H1 (cell line): ENCODE data around the gene DYSF. TPM values are rescaled to one million over a fixed set of nuclear protein-coding genes. Genes with fewer than 3 reads are reported as not detected.

ENCODE experiments used
- BCL11A ChIP-seq, 2 experiments: IDR thresholded peaks; one replicate each; pipeline ENCODE4 v1.6.1; 2011; ENCODE audit warnings: low read depth in 2 of 2, low read length in 2 of 2, mild to moderate bottlenecking in 2 of 2
- BRCA1 ChIP-seq: IDR thresholded peaks from 2 replicates; pipeline ENCODE4 v1.6.1; 2012; ENCODE audit warnings: low read depth, low read length, improper control_type of control experiment
- EZH2 ChIP-seq: fragments of 200-600 bp; sonication (generic); IDR thresholded peaks from 2 replicates; pipeline ENCODE4 v1.7.1; 2012; ENCODE audit warnings: low read depth, mild to moderate bottlenecking, moderate library complexity, low read length, inconsistent platforms; ENCODE audit not compliant: severe bottlenecking
- GABPA ChIP-seq: IDR thresholded peaks from 2 replicates; pipeline ENCODE4 v1.6.1; 2011; ENCODE audit warnings: mild to moderate bottlenecking, low read length, moderate library complexity, borderline replicate concordance; ENCODE audit not compliant: insufficient read depth
- SIX5 ChIP-seq: IDR thresholded peaks from 2 replicates; pipeline ENCODE4 v1.6.1; 2011; ENCODE audit warnings: mild to moderate bottlenecking, low read depth, low read length
- polyA plus RNA-seq, 7 experiments: library from polyadenylated mRNA; depleted of rRNA in 3 of 7; stranded (reverse) in 5 of 7; unstranded in 2 of 7; fragments of >200 nt in 5 of 7; fragments of 200-250 nt in 2 of 7; gene quantifications; 1 replicate in 5 of 7; 2 replicates in 1 of 7; 4 replicates in 1 of 7; pipeline versions ENCODE4 v1.2.1 to v1.2.3, GENCODE V29; 2011 to 2013; ENCODE audit warnings: missing spikeins in 2 of 7, mixed read lengths in 2 of 7
- total RNA-seq: library from RNA; stranded (reverse); fragmentation: NEBNext Ultra II Directional; extraction: Animal tissue kit (Norgen Biotek cat#: 25700); gene quantifications from 2 replicates; pipeline ENCODE4 v1.2.1, GENCODE V29; 2021

Gene DYSF
- total and polyA plus RNA-seq, 2 of the 8 experiments (the other 6 are each of a cell fraction or from before 2014, with no cell fraction given): 5.8 to 7.1 TPM

DNA sequence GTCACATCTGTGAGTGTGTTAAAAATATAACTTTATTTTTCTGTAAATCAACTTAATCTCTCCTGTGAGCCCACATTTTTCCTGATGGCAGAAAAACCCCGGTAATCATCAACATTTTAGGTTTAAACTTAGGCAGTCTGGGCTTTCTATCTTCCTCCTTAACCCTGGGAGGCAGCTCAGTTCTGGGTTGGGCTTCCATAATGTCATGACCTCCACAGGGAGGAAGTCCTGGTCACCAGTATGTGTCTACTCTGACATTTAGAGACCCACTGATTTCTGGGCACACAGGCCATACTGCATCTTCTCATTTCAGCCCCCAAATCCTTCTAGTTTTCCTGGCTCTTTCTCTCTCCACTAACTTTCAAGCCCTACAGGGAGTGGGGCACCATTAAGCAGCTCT is 181.2 kb downstream of the DYSF start (continued):
- no peak for TF ChIP-seq GABPA
- TF ChIP-seq SIX5: no peak
- TF ChIP-seq BRCA1: no peak
- TF ChIP-seq BCL11A (IDR thresholded peaks at IDR 0.05; ENCODE audit: low read depth in 2 of 2, low read length in 2 of 2): no peak
- TF ChIP-seq EZH2: no peak
